Cardiac muscle cell (in vitro differentiated cells and primary cell): Measurements from ENCODE around the gene TBC1D9. TPM values are rescaled to one million over a fixed set of nuclear protein-coding genes. Genes with fewer than 3 reads are reported as not detected.

Experiments
- DNase-seq, 2 donors: peaks; one replicate each; pipeline versions ENCODE4 v3.0.0 to v3.0.0-alpha.2; 2010 to 2017; ENCODE audit warnings: low read depth in 1 of 2, low spot score in 1 of 2
- H3K27ac ChIP-seq: fragments of 200-600 bp; sonication (generic); 2 replicates; pipeline ENCODE4 v1.5.1; 2016
- H3K27me3 ChIP-seq: fragments of 200-600 bp; sonication (generic); 2 replicates; pipeline ENCODE4 v1.6.0; 2016; ENCODE audit warnings: control low read depth
- H3K36me3 ChIP-seq: fragments of 200-600 bp; sonication (generic); 2 replicates; pipeline ENCODE4 v1.5.1; 2016; ENCODE audit warnings: control low read depth
- H3K4me1 ChIP-seq: fragments of 200-600 bp; sonication (generic); 2 replicates; pipeline ENCODE4 v1.8.1; 2017; ENCODE audit warnings: low read depth, mild to moderate bottlenecking, mixed run types
- H3K4me3 ChIP-seq: fragments of 200-600 bp; sonication (generic); 2 replicates; pipeline ENCODE4 v1.5.1; 2016; ENCODE audit warnings: mild to moderate bottlenecking
- H3K9me3 ChIP-seq: fragments of 200-600 bp; sonication (generic); 2 replicates; pipeline ENCODE4 v1.5.1; 2017; ENCODE audit warnings: low read depth, mild to moderate bottlenecking, control low read depth
- polyA plus RNA-seq: library from polyadenylated mRNA; unstranded; fragments of >200 nt; fragmentation: Nextera tagmentation; extraction: Ambion mirVana; gene quantifications from 2 replicates; pipeline ENCODE4 v1.2.1, GENCODE V29; 2016
- total RNA-seq: library from RNA; depleted of rRNA; stranded (reverse); fragments of >200 nt; gene quantifications from 2 replicates; pipeline ENCODE4 v1.2.3, GENCODE V29; 2016
- TF ChIP-seq, protein P1 (sequence below): IDR thresholded peaks from 2 replicates; pipeline ENCODE4 v1.5.1; 2012; ENCODE audit warnings: low read depth, mild to moderate bottlenecking, low read length

Gene TBC1D9
- total and polyA plus RNA-seq, 2 experiments from 2014 or later, result 3.4 to 5.2 TPM

DNA sequence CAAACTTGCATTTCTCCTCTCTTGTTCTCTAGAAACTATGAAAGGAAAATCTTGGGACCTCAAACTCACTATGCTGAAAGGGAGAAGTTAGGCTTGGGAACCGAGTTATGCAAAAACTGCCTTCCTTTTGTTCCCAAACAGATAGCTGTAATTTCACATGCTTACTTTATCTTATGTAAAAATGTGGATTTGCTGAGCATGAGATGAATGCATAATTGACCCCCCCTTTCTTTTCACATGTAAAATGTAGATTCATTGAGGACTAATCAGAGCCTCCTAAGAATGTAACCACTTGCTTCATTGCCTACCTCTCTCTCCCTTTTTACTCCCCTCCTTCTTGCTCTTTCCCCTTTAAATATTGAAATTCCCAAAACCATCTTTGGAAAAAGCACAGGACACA lies 18.0 kb downstream of the TBC1D9 start:
- Histone ChIP-seq H3K27ac (no peak overlapping the region), H3K9me3 (no peaks in the 10 kb centered on the region), H3K36me3 (no peaks in the 10 kb centered on the region), H3K4me3 (no peak overlapping the region), H3K27me3 (no peaks in the 10 kb centered on the region), H3K4me1 (peaks cover 11% of the 10 kb centered on the region)
- no peak for DNase-seq
- TF ChIP-seq, protein P1, sequence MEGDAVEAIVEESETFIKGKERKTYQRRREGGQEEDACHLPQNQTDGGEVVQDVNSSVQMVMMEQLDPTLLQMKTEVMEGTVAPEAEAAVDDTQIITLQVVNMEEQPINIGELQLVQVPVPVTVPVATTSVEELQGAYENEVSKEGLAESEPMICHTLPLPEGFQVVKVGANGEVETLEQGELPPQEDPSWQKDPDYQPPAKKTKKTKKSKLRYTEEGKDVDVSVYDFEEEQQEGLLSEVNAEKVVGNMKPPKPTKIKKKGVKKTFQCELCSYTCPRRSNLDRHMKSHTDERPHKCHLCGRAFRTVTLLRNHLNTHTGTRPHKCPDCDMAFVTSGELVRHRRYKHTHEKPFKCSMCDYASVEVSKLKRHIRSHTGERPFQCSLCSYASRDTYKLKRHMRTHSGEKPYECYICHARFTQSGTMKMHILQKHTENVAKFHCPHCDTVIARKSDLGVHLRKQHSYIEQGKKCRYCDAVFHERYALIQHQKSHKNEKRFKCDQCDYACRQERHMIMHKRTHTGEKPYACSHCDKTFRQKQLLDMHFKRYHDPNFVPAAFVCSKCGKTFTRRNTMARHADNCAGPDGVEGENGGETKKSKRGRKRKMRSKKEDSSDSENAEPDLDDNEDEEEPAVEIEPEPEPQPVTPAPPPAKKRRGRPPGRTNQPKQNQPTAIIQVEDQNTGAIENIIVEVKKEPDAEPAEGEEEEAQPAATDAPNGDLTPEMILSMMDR, result no peak

DNA sequence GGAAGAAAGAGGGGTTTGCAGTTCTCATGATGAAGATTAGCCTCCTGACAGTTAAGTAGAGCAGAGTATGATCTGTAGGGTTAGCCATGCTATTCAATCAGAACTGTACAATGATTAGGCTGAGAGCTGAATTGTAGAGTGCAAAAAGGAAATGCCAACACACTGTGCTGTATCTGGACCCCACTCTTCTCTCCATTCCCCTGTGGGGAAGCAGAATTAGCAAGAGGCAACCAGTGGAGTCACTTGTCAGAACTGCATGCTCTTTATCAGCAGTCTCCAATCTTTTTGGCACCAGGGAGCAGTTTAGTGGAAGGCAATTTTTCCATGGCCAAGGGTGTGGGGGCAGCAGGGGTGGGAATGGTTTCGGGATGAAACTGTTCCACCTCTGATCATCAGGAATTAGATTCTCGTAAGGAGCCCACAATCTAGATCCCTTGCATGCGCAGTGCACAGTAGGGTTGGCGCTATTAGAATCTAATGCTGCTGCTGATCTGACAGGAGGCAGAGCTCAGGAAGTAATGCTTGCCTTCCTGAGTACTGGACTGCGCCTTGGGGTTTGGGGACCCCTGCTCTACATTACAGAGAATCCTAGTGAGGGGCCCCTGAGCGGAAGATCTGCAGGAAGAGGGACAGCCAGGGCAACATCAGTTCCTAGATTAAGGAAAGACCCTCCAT lies 19.4 kb downstream of the TBC1D9 start:
- H3K9me3 ChIP-seq, result no peaks in the 10 kb centered on the region
- H3K4me3 ChIP-seq, result no peak overlapping the region
- H3K27me3 ChIP-seq, result no peaks in the 10 kb centered on the region
- TF ChIP-seq, protein P1, result no peak
- peaks cover 11% of the 10 kb centered on the region for H3K4me1 ChIP-seq
- H3K27ac ChIP-seq, result no peak overlapping the region
- no peak for DNase-seq
- no peaks in the 10 kb centered on the region for H3K36me3 ChIP-seq

DNA sequence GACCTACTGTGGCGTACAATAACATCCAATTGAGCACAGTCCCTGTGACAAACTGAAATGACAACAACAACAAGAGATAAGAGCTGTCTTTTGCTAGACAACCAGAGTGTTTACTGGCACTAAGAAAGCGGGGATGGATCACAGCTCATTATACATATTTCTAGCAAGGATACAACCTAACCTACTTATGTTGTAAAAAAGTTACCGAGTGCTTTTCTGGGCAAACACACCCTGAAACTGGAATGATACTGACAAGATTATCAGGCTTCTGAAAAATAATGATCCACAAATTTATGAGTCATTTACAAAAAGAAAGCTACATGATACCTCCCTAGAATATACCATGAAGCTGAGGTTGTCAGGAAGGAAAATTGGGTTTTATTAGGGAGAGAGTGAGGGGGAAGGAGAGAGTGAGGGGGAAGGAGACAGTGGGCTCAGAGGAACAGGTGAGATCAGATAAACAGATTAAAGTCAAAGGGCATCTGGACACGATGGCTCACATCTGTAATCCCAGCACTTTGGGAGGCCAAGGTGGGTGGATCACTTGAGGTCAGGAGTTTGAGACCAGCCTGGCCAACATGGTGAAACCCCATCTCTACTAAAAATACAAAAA lies 20.3 kb downstream of the TBC1D9 start:
- Histone ChIP-seq H3K9me3 (no peaks in the 10 kb centered on the region), H3K4me3 (no peak overlapping the region), H3K27me3 (no peaks in the 10 kb centered on the region), H3K4me1 (peaks cover 11% of the 10 kb centered on the region), H3K27ac (no peak overlapping the region), H3K36me3 (no peaks in the 10 kb centered on the region)
- no peak for DNase-seq
- TF ChIP-seq, protein P1, result no peak

DNA sequence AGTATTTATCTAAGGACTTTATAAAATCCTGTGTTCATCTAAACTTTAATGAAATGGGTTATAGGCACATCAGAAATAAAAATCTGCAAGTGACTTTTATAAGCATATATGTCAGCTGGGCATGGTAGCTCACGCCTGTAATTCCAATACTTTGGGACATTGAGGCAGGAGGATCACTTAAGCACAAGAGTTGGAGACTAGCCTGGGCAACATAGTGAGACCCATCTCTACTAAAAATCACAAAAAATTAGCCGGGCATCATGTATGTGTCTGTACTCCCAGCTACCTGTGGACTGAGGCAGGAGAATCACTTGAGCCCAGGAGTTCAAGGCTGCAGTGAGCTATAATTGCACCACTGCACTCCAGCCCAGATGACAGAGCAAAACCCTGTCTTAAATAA lies 20.9 kb downstream of the TBC1D9 start:
- no peak for DNase-seq
- Histone ChIP-seq H3K4me3 (no peak overlapping the region), H3K36me3 (no peaks in the 10 kb centered on the region), H3K27ac (no peak overlapping the region), H3K4me1 (peaks cover 11% of the 10 kb centered on the region), H3K9me3 (no peaks in the 10 kb centered on the region), H3K27me3 (no peaks in the 10 kb centered on the region)
- TF ChIP-seq, protein P1, result no peak

DNA sequence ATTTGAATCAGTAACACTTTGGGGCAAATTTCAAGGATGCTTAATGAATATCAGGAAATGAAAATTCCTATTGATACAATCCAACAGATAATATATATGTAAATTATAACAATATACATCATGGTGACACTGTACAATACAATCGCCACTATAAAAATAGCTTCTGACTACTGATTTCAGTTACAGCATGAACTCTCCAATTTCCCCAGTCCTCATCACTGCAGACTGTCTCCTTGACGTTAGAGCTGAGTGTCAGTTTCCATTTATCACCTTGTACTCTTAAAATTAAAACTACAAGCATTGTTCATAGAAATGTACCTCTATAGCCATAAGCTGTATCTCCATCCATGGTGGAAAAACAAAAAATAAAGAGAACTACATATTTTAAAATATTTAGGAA lies 23.4 kb downstream of the TBC1D9 start:
- Histone ChIP-seq H3K36me3 (no peaks in the 10 kb centered on the region), H3K4me1 (peaks cover 13% of the 10 kb centered on the region), H3K27ac (no peak overlapping the region), H3K27me3 (no peaks in the 10 kb centered on the region), H3K9me3 (no peaks in the 10 kb centered on the region), H3K4me3 (no peak overlapping the region)
- DNase-seq, result no peak
- TF ChIP-seq, protein P1, result no peak
